SJCRH30 (cell line): ENCODE data around the gene PLEKHG4B. TPM values are rescaled to one million over a fixed set of nuclear protein-coding genes. Genes with fewer than 3 reads are reported as not detected.
A peak's percentile ranks its signal among the peaks of the same experiment; 100 is the strongest.

ENCODE experiments used
- DNase-seq, 2 experiments: peaks; one replicate each; pipeline ENCODE4 v3.0.0-alpha.2; 2015 to 2020
- H3K27ac ChIP-seq: fragments of 250-450 bp; sonication (Bioruptor Pico); 2 replicates; pipeline ENCODE4 v1.5.1; 2020; ENCODE audit warnings: mild to moderate bottlenecking, moderate library complexity
- H3K27me3 ChIP-seq: fragments of 250-450 bp; sonication (Bioruptor Pico); 2 replicates; pipeline ENCODE4 v1.5.1; 2020; ENCODE audit warnings: mild to moderate bottlenecking, moderate library complexity
- H3K36me3 ChIP-seq: fragments of 250-450 bp; sonication (Bioruptor Pico); 2 replicates; pipeline ENCODE4 v1.5.1; 2020; ENCODE audit warnings: mild to moderate bottlenecking, moderate library complexity
- H3K4me1 ChIP-seq: fragments of 250-450 bp; sonication (Bioruptor Pico); 2 replicates; pipeline ENCODE4 v1.5.1; 2020; ENCODE audit warnings: mild to moderate bottlenecking, moderate library complexity
- H3K4me3 ChIP-seq: fragments of 250-450 bp; sonication (Bioruptor Pico); 2 replicates; pipeline ENCODE4 v1.5.1; 2020; ENCODE audit warnings: mild to moderate bottlenecking, moderate library complexity
- H3K9me3 ChIP-seq: fragments of 250-450 bp; sonication (Bioruptor Pico); replicated peaks from 2 replicates; pipeline ENCODE4 v1.5.1; 2020; ENCODE audit warnings: mild to moderate bottlenecking, moderate library complexity
- total RNA-seq: library from RNA; depleted of rRNA; stranded (reverse); fragments of >200 nt; shearing (Covaris generic); gene quantifications from 2 replicates; pipeline ENCODE4 v1.2.3, GENCODE V29; 2014

The PLEKHG4B gene
- total RNA-seq, 1 experiment from 2014 or later: 3.9 TPM

- Histone ChIP-seq H3K9me3 (no peaks in the 10 kb centered on the region), H3K27me3 (no peaks in the 10 kb centered on the region), H3K27ac (no peak overlapping the region), H3K36me3 (no peaks in the 10 kb centered on the region), H3K4me3 (no peak overlapping the region), H3K4me1 (0 out of 2 replicates have a peak, but pooled peaks cover 2% of the 10 kb centered on the region)
- DNase-seq: no peak
Observed at GRCh38 chr5:169071-169727, 77.2 kb downstream of the PLEKHG4B start.

GRCh38 chr5:169728-170094 is 77.7 kb downstream of the PLEKHG4B start:
- H3K36me3 ChIP-seq: no peaks in the 10 kb centered on the region
- no peak overlapping the region for H3K4me3 ChIP-seq
- DNase-seq: no peak
- 0 out of 2 replicates have a peak, but pooled peaks cover 2% of the 10 kb centered on the region for H3K4me1 ChIP-seq
- no peaks in the 10 kb centered on the region for H3K27me3 ChIP-seq
- H3K27ac ChIP-seq: no peak overlapping the region
- no peaks in the 10 kb centered on the region for H3K9me3 ChIP-seq

- H3K36me3 ChIP-seq: no peaks in the 10 kb centered on the region
- H3K27ac ChIP-seq: no peak overlapping the region
- no peak for DNase-seq
- H3K27me3 ChIP-seq: no peaks in the 10 kb centered on the region
- no peaks in the 10 kb centered on the region for H3K9me3 ChIP-seq
- H3K4me1 ChIP-seq: 0 out of 2 replicates have a peak, but pooled peaks cover 2% of the 10 kb centered on the region
- no peak overlapping the region for H3K4me3 ChIP-seq
Observed at GRCh38 chr5:170971-171800, 79.2 kb downstream of the PLEKHG4B start.

GRCh38 chr5:171801-172331 is 79.9 kb downstream of the PLEKHG4B start:
- no peak for DNase-seq
- 0 out of 2 replicates have a peak, but pooled peaks cover 2% of the 10 kb centered on the region for H3K4me1 ChIP-seq
- H3K27ac ChIP-seq: no peak overlapping the region
- no peaks in the 10 kb centered on the region for H3K27me3 ChIP-seq
- H3K36me3 ChIP-seq: no peaks in the 10 kb centered on the region
- no peak overlapping the region for H3K4me3 ChIP-seq
- no peaks in the 10 kb centered on the region for H3K9me3 ChIP-seq

GRCh38 chr5:172421-172820 is 80.5 kb downstream of the PLEKHG4B start:
- H3K27ac ChIP-seq: no peak overlapping the region
- H3K36me3 ChIP-seq: no peaks in the 10 kb centered on the region
- no peak for DNase-seq
- no peak overlapping the region for H3K4me3 ChIP-seq
- 0 out of 2 replicates have a peak, but pooled peaks cover 2% of the 10 kb centered on the region for H3K4me1 ChIP-seq
- no peaks in the 10 kb centered on the region for H3K9me3 ChIP-seq
- H3K27me3 ChIP-seq: no peaks in the 10 kb centered on the region

GRCh38 chr5:172841-173251 is 80.9 kb downstream of the PLEKHG4B start:
- Histone ChIP-seq H3K27me3 (no peaks in the 10 kb centered on the region), H3K4me3 (no peak overlapping the region), H3K27ac (no peak overlapping the region), H3K9me3 (no peaks in the 10 kb centered on the region), H3K4me1 (0 out of 2 replicates have a peak, but pooled peaks cover 2% of the 10 kb centered on the region), H3K36me3 (no peaks in the 10 kb centered on the region)
- no peak for DNase-seq

GRCh38 chr5:173392-174290 is 81.7 kb downstream of the PLEKHG4B start:
- Histone ChIP-seq H3K36me3 (no peaks in the 10 kb centered on the region), H3K9me3 (no peaks in the 10 kb centered on the region), H3K4me1 (no peaks in the 10 kb centered on the region), H3K27ac (no peak overlapping the region), H3K27me3 (no peaks in the 10 kb centered on the region), H3K4me3 (no peak overlapping the region)
- DNase-seq: no peak

GRCh38 chr5:174291-174600 is 82.3 kb downstream of the PLEKHG4B start:
- no peaks in the 10 kb centered on the region for H3K36me3 ChIP-seq
- no peaks in the 10 kb centered on the region for H3K4me1 ChIP-seq
- no peak overlapping the region for H3K4me3 ChIP-seq
- no peaks in the 10 kb centered on the region for H3K27me3 ChIP-seq
- no peak for DNase-seq
- no peak overlapping the region for H3K27ac ChIP-seq
- no peaks in the 10 kb centered on the region for H3K9me3 ChIP-seq

- Histone ChIP-seq H3K27me3 (no peaks in the 10 kb centered on the region), H3K36me3 (no peaks in the 10 kb centered on the region), H3K4me1 (peaks cover 1% of the 10 kb centered on the region), H3K4me3 (no peak overlapping the region), H3K27ac (no peak overlapping the region), H3K9me3 (no peaks in the 10 kb centered on the region)
- DNase-seq: no peak
Observed at GRCh38 chr5:174876-175465, 83.0 kb downstream of the PLEKHG4B start.

GRCh38 chr5:176296-176823 is 84.4 kb downstream of the PLEKHG4B start:
- H3K36me3 ChIP-seq: no peaks in the 10 kb centered on the region
- H3K4me1 ChIP-seq: peaks cover 7% of the 10 kb centered on the region
- H3K27me3 ChIP-seq: no peaks in the 10 kb centered on the region
- H3K27ac ChIP-seq: no peak overlapping the region
- H3K9me3 ChIP-seq: no peaks in the 10 kb centered on the region
- H3K4me3 ChIP-seq: no peak overlapping the region
- DNase-seq: no peak

GRCh38 chr5:178110-178509 is 86.1 kb downstream of the PLEKHG4B start:
- no peak for DNase-seq
- Histone ChIP-seq H3K4me3 (no peak overlapping the region), H3K4me1 (peaks cover 7% of the 10 kb centered on the region), H3K9me3 (no peaks in the 10 kb centered on the region), H3K27me3 (no peaks in the 10 kb centered on the region), H3K27ac (no peak overlapping the region), H3K36me3 (no peaks in the 10 kb centered on the region)

- no peaks in the 10 kb centered on the region for H3K36me3 ChIP-seq
- H3K4me1 ChIP-seq: peaks cover 10% of the 10 kb centered on the region
- H3K4me3 ChIP-seq: no peak overlapping the region
- H3K27ac ChIP-seq: no peak overlapping the region
- DNase-seq: no peak
- no peaks in the 10 kb centered on the region for H3K27me3 ChIP-seq
- no peaks in the 10 kb centered on the region for H3K9me3 ChIP-seq
Observed at GRCh38 chr5:179401-179800, 87.4 kb downstream of the PLEKHG4B start.

- Histone ChIP-seq H3K27me3 (no peaks in the 10 kb centered on the region), H3K9me3 (no peaks in the 10 kb centered on the region), H3K4me1 (peaks cover 15% of the 10 kb centered on the region), H3K4me3 (no peak overlapping the region), H3K27ac (no peak overlapping the region), H3K36me3 (no peaks in the 10 kb centered on the region)
- DNase-seq: peak; percentile 26 to 51
Observed at GRCh38 chr5:180286-180918, 88.4 kb downstream of the PLEKHG4B start.

- Histone ChIP-seq H3K27me3 (no peaks in the 10 kb centered on the region), H3K4me1 (peaks cover 15% of the 10 kb centered on the region), H3K27ac (no peak overlapping the region), H3K36me3 (no peaks in the 10 kb centered on the region), H3K4me3 (no peak overlapping the region), H3K9me3 (no peaks in the 10 kb centered on the region)
- DNase-seq: no peak
Observed at GRCh38 chr5:181160-181559, 89.2 kb downstream of the PLEKHG4B start.
